Upper lobe of left lung (tissue), 6 donors: ENCODE data around the gene MED13. TPM values are rescaled to one million over a fixed set of nuclear protein-coding genes. Genes with fewer than 3 reads are reported as not detected.

Experiments
- ATAC-seq, 2 donors: fragments of 200-7000 bp; cut with Tn5 transposase; one replicate each; pipeline ENCODE4 v1.9.1; 2022; ENCODE audit warnings: mild to moderate bottlenecking in 2 of 2, moderate library complexity in 2 of 2; ENCODE audit not compliant: low FRiP score in 2 of 2
- DNase-seq, 2 donors: peaks; one replicate each; pipeline ENCODE4 v3.0.0-alpha.2; 2019 to 2020
- H3K27ac ChIP-seq, 4 donors: fragments of 200-600 bp; sonication (generic); one replicate each; pipeline ENCODE4 v1.5.1; 2016 to 2019
- H3K27me3 ChIP-seq, 4 donors: fragments of 200-600 bp; sonication (generic); one replicate each; pipeline ENCODE4 v1.5.1; 2017 to 2019
- H3K36me3 ChIP-seq, 4 donors: fragments of 200-600 bp; sonication (generic); one replicate each; pipeline ENCODE4 v1.5.1; 2016 to 2019
- H3K4me1 ChIP-seq, 4 donors: fragments of 200-600 bp; sonication (generic); one replicate each; pipeline ENCODE4 v1.5.1; 2018 to 2019
- H3K4me3 ChIP-seq, 4 donors: fragments of 200-600 bp; sonication (generic); one replicate each; pipeline ENCODE4 v1.5.1; 2017 to 2019; ENCODE audit warnings: mild to moderate bottlenecking in 2 of 4, moderate library complexity in 1 of 4
- H3K9me3 ChIP-seq, 4 donors: fragments of 200-600 bp; sonication (generic); one replicate each; pipeline ENCODE4 v1.5.1; 2018 to 2019
- EP300 ChIP-seq, 4 donors: sonication (generic); formaldehyde crosslinking; IDR thresholded peaks; one replicate each; pipeline ENCODE4 v1.5.1; 2017; ENCODE audit warnings: antibody characterized with exemption in 4 of 4, control low read depth in 2 of 4
- POLR2A ChIP-seq, 4 donors: fragments of 450-650 bp; IDR thresholded peaks; one replicate each; pipeline ENCODE4 v1.5.1; 2016 to 2017; ENCODE audit warnings: antibody characterized with exemption in 4 of 4, mild to moderate bottlenecking in 2 of 4
- POLR2AphosphoS5 ChIP-seq, 2 donors: sonication (generic); formaldehyde crosslinking; IDR thresholded peaks; one replicate each; pipeline ENCODE4 v1.5.1; 2017; ENCODE audit warnings: antibody characterized with exemption in 2 of 2
- WGBS, 2 donors: methylation state at CpG; one replicate each; pipeline ENCODE4 v1.1.5; 2017 to 2018; 5-methylcytosine and 5-hydroxymethylcytosine counted together
- total RNA-seq, 6 donors: library from RNA; depleted of rRNA in 4 of 6; stranded (reverse); fragments of >200 nt in 4 of 6; gene quantifications; one replicate each; pipeline versions ENCODE4 v1.1.0 to v1.2.1, GENCODE V29; 2016 to 2021
- TF ChIP-seq, protein P1 (sequence below), 6 experiments: fragments of 450-650 bp in 4 of 6; fragments of 200-600 bp in 2 of 6; sonication (generic) in 2 of 6; IDR thresholded peaks; one replicate each; pipeline ENCODE4 v1.5.1; 2016 to 2019; ENCODE audit warnings: antibody characterized with exemption in 6 of 6
- donor health status: DM: no; HTN: no; CAD: no; lungs with moderate emphysema.
- donor health status: DM: no; HTN: yes; CAD: no; lungs with severe emphysema.

Gene MED13
- total RNA-seq, 6 donors from 2014 or later: 52.7 to 109 (median 71.3) TPM

DNA sequence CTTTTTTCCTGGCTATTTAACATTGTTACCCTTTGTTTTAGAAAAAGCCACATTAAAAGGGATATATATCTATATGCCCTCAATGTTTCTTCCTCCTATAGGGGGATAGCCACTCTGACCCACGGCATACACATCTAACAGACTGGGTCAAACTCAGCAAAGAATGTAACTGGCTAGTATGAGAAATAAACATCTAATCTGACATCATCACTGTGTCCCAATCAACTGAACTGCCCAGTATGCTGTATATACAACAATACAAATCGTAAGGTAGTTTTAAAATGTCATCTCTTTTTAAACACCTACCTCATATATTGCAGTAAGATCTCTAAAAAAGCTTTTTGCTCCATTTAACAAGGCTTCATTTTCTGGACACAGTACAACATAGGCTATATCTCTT, 97.3 kb downstream of the MED13 start:
- WGBS, 2 donors: 94 to 96% methylated on average over 2 of the region's 2 CpGs
- Histone ChIP-seq H3K4me3 (no peak overlapping the region), H3K27ac (no peak overlapping the region), H3K9me3 (no peaks in the 10 kb centered on the region), H3K36me3 (peaks cover 28 to 91% (median 70%) of the 10 kb centered on the region in 4 donors), H3K27me3 (no peaks in the 10 kb centered on the region), H3K4me1 (no peaks in the 10 kb centered on the region)
- TF ChIP-seq EP300 (IDR thresholded peaks at IDR 0.05): no peak
- no peak for TF ChIP-seq POLR2AphosphoS5 (IDR thresholded peaks at IDR 0.05)
- TF ChIP-seq, protein P1, sequence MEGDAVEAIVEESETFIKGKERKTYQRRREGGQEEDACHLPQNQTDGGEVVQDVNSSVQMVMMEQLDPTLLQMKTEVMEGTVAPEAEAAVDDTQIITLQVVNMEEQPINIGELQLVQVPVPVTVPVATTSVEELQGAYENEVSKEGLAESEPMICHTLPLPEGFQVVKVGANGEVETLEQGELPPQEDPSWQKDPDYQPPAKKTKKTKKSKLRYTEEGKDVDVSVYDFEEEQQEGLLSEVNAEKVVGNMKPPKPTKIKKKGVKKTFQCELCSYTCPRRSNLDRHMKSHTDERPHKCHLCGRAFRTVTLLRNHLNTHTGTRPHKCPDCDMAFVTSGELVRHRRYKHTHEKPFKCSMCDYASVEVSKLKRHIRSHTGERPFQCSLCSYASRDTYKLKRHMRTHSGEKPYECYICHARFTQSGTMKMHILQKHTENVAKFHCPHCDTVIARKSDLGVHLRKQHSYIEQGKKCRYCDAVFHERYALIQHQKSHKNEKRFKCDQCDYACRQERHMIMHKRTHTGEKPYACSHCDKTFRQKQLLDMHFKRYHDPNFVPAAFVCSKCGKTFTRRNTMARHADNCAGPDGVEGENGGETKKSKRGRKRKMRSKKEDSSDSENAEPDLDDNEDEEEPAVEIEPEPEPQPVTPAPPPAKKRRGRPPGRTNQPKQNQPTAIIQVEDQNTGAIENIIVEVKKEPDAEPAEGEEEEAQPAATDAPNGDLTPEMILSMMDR (IDR thresholded peaks at IDR 0.05): no peak
- TF ChIP-seq POLR2A (IDR thresholded peaks at IDR 0.05): no peak
- ATAC-seq (no peak), DNase-seq (no peak)

DNA sequence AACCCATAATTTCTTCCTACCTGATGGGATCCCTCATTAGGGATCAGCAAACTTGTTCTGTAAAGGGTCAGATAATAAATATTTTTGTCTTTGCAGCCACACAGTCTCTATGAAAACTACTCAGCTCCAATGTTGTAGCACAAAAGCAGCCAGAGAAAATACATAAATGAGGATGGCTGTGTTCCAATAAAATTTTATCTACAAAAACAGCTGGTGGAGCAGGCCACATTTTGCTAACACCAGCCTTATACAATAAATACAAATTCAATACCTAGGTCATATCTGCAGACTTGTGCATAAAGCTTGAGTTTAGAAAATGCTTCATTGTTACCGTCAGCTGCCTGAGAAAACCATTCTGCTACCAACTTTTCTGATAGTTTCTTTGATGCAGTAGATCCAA, 98.9 kb downstream of the MED13 start:
- WGBS, 2 donors: 0% methylated on average over 1 of the region's 1 CpG
- ATAC-seq: no peak
- no peaks in the 10 kb centered on the region for H3K4me1 ChIP-seq

DNA sequence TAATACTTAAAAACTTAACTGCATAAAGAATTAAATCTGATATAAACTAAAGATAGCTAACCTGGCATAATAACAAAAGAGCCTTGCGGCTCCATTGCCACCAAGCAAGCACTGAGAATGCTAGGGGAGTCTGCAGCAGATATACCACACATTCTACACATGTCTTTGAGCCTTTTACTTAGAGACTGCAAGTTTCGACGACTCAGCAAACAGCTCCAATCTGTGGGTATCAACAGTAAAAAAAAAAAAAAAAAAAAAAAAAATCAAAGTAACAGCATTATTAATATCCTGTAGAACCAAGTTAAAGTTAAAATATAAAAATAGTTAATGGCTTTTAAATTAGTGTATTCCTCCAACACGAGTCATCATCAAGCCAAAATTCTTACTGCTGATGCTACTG, 109.5 kb downstream of the MED13 start:
- H3K27me3 ChIP-seq: no peaks in the 10 kb centered on the region
- WGBS, 2 donors: 85 to 87% methylated on average over 4 of the region's 4 CpGs
- ATAC-seq (no peak), DNase-seq (no peak)
- H3K9me3 ChIP-seq: no peaks in the 10 kb centered on the region
- no peak overlapping the region for H3K4me3 ChIP-seq
- peaks cover 37 to 95% (median 68%) of the 10 kb centered on the region in 4 donors for H3K36me3 ChIP-seq
- no peak overlapping the region for H3K27ac ChIP-seq
- TF ChIP-seq POLR2AphosphoS5 (IDR thresholded peaks at IDR 0.05): no peak
- TF ChIP-seq EP300 (IDR thresholded peaks at IDR 0.05): no peak
- TF ChIP-seq, protein P1 (IDR thresholded peaks at IDR 0.05): no peak
- TF ChIP-seq POLR2A (IDR thresholded peaks at IDR 0.05): no peak
- H3K4me1 ChIP-seq: no peaks in the 10 kb centered on the region

More for the DNA sequence above, 98.9 kb downstream of the MED13 start:
- H3K4me3 ChIP-seq: no peak overlapping the region
- no peak for DNase-seq
- no peak overlapping the region for H3K27ac ChIP-seq
- peaks cover 19 to 91% (median 69%) of the 10 kb centered on the region in 4 donors for H3K36me3 ChIP-seq
- H3K9me3 ChIP-seq: no peaks in the 10 kb centered on the region
- H3K27me3 ChIP-seq: no peaks in the 10 kb centered on the region
- TF ChIP-seq, protein P1 (IDR thresholded peaks at IDR 0.05): no peak
- no peak for TF ChIP-seq POLR2AphosphoS5 (IDR thresholded peaks at IDR 0.05)
- TF ChIP-seq EP300 (IDR thresholded peaks at IDR 0.05): no peak
- TF ChIP-seq POLR2A (IDR thresholded peaks at IDR 0.05): no peak

DNA sequence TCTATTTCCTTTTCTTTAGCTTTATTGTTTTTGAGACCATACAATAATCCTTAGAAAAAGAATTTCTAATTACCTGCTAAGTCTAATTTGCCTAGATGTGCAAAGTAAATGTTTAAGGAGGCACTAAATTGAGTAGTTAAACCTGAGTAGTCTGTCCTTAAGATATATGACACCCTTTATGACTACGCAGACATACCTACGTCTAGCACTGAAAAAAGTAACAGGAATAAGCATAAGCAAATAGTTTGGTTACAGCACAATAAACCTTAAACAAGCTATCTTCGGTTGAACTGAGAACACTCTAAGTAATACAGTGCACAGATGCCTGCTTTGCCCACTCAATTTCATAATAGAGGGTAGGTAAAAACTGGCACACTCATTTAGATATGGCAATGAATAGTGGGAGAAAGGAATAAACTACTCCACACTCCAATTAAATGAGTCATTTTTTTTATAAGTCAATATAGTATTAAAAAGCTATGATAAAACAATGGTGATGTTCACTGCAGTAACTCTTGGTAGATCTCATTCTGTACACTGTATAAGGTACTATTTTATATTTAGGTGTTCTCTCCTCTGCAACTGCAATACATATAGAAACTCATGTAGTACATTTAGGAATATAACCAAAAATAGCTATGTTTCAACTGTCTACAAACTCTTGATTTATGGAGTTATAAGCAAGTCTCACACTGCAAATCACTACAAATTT, 117.6 kb downstream of the MED13 start:
- Histone ChIP-seq H3K36me3 (peaks cover 39 to 97% (median 62%) of the 10 kb centered on the region in 4 donors), H3K4me1 (no peaks in the 10 kb centered on the region), H3K27me3 (no peaks in the 10 kb centered on the region), H3K9me3 (no peaks in the 10 kb centered on the region), H3K4me3 (no peak overlapping the region), H3K27ac (no peak overlapping the region)
- DNase-seq (no peak), ATAC-seq (no peak)
- TF ChIP-seq POLR2A (IDR thresholded peaks at IDR 0.05): no peak
- no peak for TF ChIP-seq EP300 (IDR thresholded peaks at IDR 0.05)
- TF ChIP-seq, protein P1 (IDR thresholded peaks at IDR 0.05): no peak
- no peak for TF ChIP-seq POLR2AphosphoS5 (IDR thresholded peaks at IDR 0.05)
- 86 to 90% methylated on average over 3 of the region's 3 CpGs for WGBS, 2 donors

DNA sequence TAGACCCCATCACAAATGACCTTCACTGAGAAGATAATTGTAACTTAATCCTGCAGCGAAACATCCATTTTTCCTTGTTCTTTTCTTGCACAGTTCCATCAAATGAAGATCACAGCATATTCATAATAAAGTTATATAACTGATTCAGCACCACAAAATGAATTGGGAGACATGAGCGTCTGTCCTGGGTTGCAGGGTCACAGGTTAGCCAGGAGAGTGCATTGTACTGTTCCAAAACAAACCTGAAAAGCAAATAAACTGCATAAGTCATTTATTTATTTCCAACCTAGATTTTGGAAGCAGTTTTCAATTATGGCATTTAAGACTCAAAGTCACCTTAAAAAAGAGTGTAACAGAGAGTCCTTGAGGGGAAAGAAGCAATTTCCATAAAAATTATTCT, 118.7 kb downstream of the MED13 start:
- Histone ChIP-seq H3K36me3 (peaks cover 30 to 97% (median 52%) of the 10 kb centered on the region in 4 donors), H3K9me3 (no peaks in the 10 kb centered on the region), H3K4me1 (no peaks in the 10 kb centered on the region), H3K4me3 (no peak overlapping the region), H3K27me3 (no peaks in the 10 kb centered on the region), H3K27ac (no peak overlapping the region)
- DNase-seq (no peak), ATAC-seq (no peak)
- TF ChIP-seq EP300 (IDR thresholded peaks at IDR 0.05) (no peak), POLR2A (IDR thresholded peaks at IDR 0.05) (no peak), POLR2AphosphoS5 (IDR thresholded peaks at IDR 0.05) (no peak)
- TF ChIP-seq, protein P1 (IDR thresholded peaks at IDR 0.05): no peak
- WGBS, 2 donors: 85 to 87% methylated on average over 2 of the region's 2 CpGs
